HG03066 (cell line): Measurements from ENCODE around the gene MYL5.

ENCODE experiments used
- ATAC-seq: cut with Tn5 transposase; IDR thresholded peaks from one replicate; pipeline ENCODE4 v1.9.1; 2021; ENCODE audit warnings: low read depth; ENCODE audit not compliant: unreplicated experiment

The MYL5 gene

GRCh38 chr4:704198-704891 lies 30.0 kb downstream of the MYL5 start:
- no peak for ATAC-seq

GRCh38 chr4:704971-705277 lies 30.6 kb downstream of the MYL5 start:
- no peak for ATAC-seq

- peak; percentile 91 for ATAC-seq
Measured at GRCh38 chr4:705278-706082, 31.1 kb downstream of the MYL5 start, which contains the start of gene PCGF3. TSS of gene PCGF3 (plus strand) at chr4:705832. CDS start at chr4:733681, 27,849 bp downstream.

GRCh38 chr4:706083-706633 lies 31.8 kb downstream of the MYL5 start:
- peak; percentile 4 for ATAC-seq

- no peak for ATAC-seq
Measured at GRCh38 chr4:706834-707598, 32.7 kb downstream of the MYL5 start.

GRCh38 chr4:707929-708630 lies 33.7 kb downstream of the MYL5 start:
- no peak for ATAC-seq

- ATAC-seq: no peak
Measured at GRCh38 chr4:708631-708933, 34.2 kb downstream of the MYL5 start.

GRCh38 chr4:709348-709747 lies 35.0 kb downstream of the MYL5 start:
- ATAC-seq: no peak

- no peak for ATAC-seq
Measured at GRCh38 chr4:710116-710515, 35.8 kb downstream of the MYL5 start.

GRCh38 chr4:710916-711315 lies 36.6 kb downstream of the MYL5 start:
- no peak for ATAC-seq

GRCh38 chr4:712093-712492 lies 37.8 kb downstream of the MYL5 start:
- ATAC-seq: no peak

GRCh38 chr4:712916-713632 lies 38.7 kb downstream of the MYL5 start:
- no peak for ATAC-seq

GRCh38 chr4:714087-714486 lies 39.7 kb downstream of the MYL5 start:
- no peak for ATAC-seq

GRCh38 chr4:717601-718320 lies 43.4 kb downstream of the MYL5 start:
- no peak for ATAC-seq

- ATAC-seq: no peak
Measured at GRCh38 chr4:718460-718859, 44.1 kb downstream of the MYL5 start.

GRCh38 chr4:720111-720860 lies 45.9 kb downstream of the MYL5 start:
- no peak for ATAC-seq

- ATAC-seq: no peak
Measured at GRCh38 chr4:721261-722168, 47.2 kb downstream of the MYL5 start.
